ENCODE results near the gene ERBIN. TPM values are rescaled to one million over a fixed set of nuclear protein-coding genes. Genes with fewer than 3 reads are reported as not detected.
A peak's percentile ranks its signal among the peaks of the same experiment; 100 is the strongest.

ERBIN gene
- total and polyA plus RNA-seq, 9 of the 15 experiments (the other 6 are each of a cell fraction or from before 2014, with no cell fraction given), result 11.9 to 72.8 (median 41.7) TPM

GRCh38 chr5:66001952-66002351 is 75.6 kb downstream of the ERBIN start:
- in situ Hi-C loops (cut with MboI) (no loop called here), intact Hi-C loops (cut with micrococcal nuclease) (no loop called here)
- Histone ChIP-seq H3K27me3 (ENCODE audit: control insufficient read depth in 2 of 2, insufficient read depth in 2 of 2, low read length in 2 of 2) (no peaks in the 10 kb centered on the region), H3K4me1 (replicated peaks in 1 of 2; ENCODE audit: control insufficient read depth in 2 of 2, insufficient read depth in 2 of 2, low read length in 2 of 2) (no peaks in the 10 kb centered on the region), H3K4me3 (no peak overlapping the region), H3K9me1 (ENCODE audit: control insufficient read depth, insufficient read depth, low read length) (no peaks in the 10 kb centered on the region), H3K9me3 (replicated peaks; ENCODE audit: control insufficient read depth, insufficient read depth, low read depth, low read length) (no peaks in the 10 kb centered on the region), H3K27ac (ENCODE audit: extremely low read depth, low read depth, low read length) (no peak overlapping the region), H4K20me1 (replicated peaks; ENCODE audit: control insufficient read depth, insufficient read depth, low read length) (no peaks in the 10 kb centered on the region), H3K79me2 (ENCODE audit: control insufficient read depth, insufficient read depth, low read length) (peaks cover 67% of the 10 kb centered on the region), H3K36me3 (ENCODE audit: control insufficient read depth, insufficient read depth, low read length) (peaks cover 20% of the 10 kb centered on the region; the same call in 2 of the 3 replicates), H2AFZ (ENCODE audit: low read depth, low read length) (no peak overlapping the region), H3K9ac (ENCODE audit: insufficient read depth in 1 of 2, low read depth in 2 of 2, low read length in 2 of 2) (no peak overlapping the region), H3K4me2 (ENCODE audit: insufficient read depth, low read length) (no peak overlapping the region)
- DNase-seq (ENCODE audit: extremely low read depth in 1 of 4, low spot score in 3 of 4) (no peak), FAIRE-seq (no peak), ATAC-seq (no peak)
- BruUV-seq (replicated peaks), result no TSS peak
- ChIA-PET POLR2A (no interaction called here), CTCF (ENCODE audit: low intra/inter-chr PET ratio) (no interaction called here)
- TF ChIP-seq XRCC3 (IDR thresholded peaks at IDR 0.05), result no peak
- TF ChIP-seq ZNF146 (CRISPR knock-in tag; IDR thresholded peaks at IDR 0.05; ENCODE audit: unreplicated experiment), result peak; percentile 85
- TF ChIP-seq NR0B1 (IDR thresholded peaks at IDR 0.05; ENCODE audit: partially characterized antibody), result no peak
- no peak for TF ChIP-seq MEF2A (IDR thresholded peaks at IDR 0.05; ENCODE audit: control insufficient read depth, low read depth, low read length)
- 95% methylated on average over 4 of the region's 4 CpGs for WGBS (ENCODE audit: insufficient coverage, low coverage, missing lambda C conversion rate)

- DNase-seq (ENCODE audit: extremely low read depth in 1 of 4, low spot score in 3 of 4), result no peak
- Histone ChIP-seq H4K20me1 (replicated peaks; ENCODE audit: control insufficient read depth, insufficient read depth, low read length) (no peaks in the 10 kb centered on the region), H3K9me3 (replicated peaks; ENCODE audit: control insufficient read depth, insufficient read depth, low read depth, low read length) (no peaks in the 10 kb centered on the region), H3K9ac (ENCODE audit: insufficient read depth in 1 of 2, low read depth in 2 of 2, low read length in 2 of 2) (no peak overlapping the region), H2AFZ (ENCODE audit: low read depth, low read length) (no peak overlapping the region), H3K4me2 (ENCODE audit: insufficient read depth, low read length) (no peak overlapping the region), H3K4me3 (no peak overlapping the region), H3K27ac (ENCODE audit: extremely low read depth, low read depth, low read length) (no peak overlapping the region), H3K36me3 (ENCODE audit: control insufficient read depth, insufficient read depth, low read length) (peaks cover 18% of the 10 kb centered on the region; the same call in 2 of the 3 replicates), H3K79me2 (ENCODE audit: control insufficient read depth, insufficient read depth, low read length) (peaks cover 64% of the 10 kb centered on the region), H3K9me1 (ENCODE audit: control insufficient read depth, insufficient read depth, low read length) (no peaks in the 10 kb centered on the region), H3K27me3 (ENCODE audit: control insufficient read depth in 2 of 2, insufficient read depth in 2 of 2, low read length in 2 of 2) (no peaks in the 10 kb centered on the region), H3K4me1 (replicated peaks in 1 of 2; ENCODE audit: control insufficient read depth in 2 of 2, insufficient read depth in 2 of 2, low read length in 2 of 2) (no peaks in the 10 kb centered on the region)
- in situ Hi-C loops (cut with MboI), result no loop called here
- ATAC-seq, result no peak
- intact Hi-C loops (cut with micrococcal nuclease), result no loop called here
- ChIA-PET POLR2A (interaction anchor here (0.9 kb wide), 1 partner anchor 73 kb away, joined by 3 read pairs; no protein-coding TSS in a partner anchor), CTCF (ENCODE audit: low intra/inter-chr PET ratio) (no interaction called here)
- BruUV-seq (replicated peaks), result no TSS peak
- FAIRE-seq, result no peak
- 48% methylated on average over 2 of the region's 2 CpGs for WGBS (ENCODE audit: insufficient coverage, low coverage, missing lambda C conversion rate)
- no peak for TF ChIP-seq TFE3 (CRISPR knock-in tag; IDR thresholded peaks at IDR 0.05)
- no peak for TF ChIP-seq NR4A1 (CRISPR knock-in tag; IDR thresholded peaks at IDR 0.05)
- no peak for TF ChIP-seq NR4A1 (tag; IDR thresholded peaks at IDR 0.05)
- TF ChIP-seq SMAD3 (CRISPR knock-in tag; conservative IDR thresholded peaks at IDR 0.05), result no peak
- TF ChIP-seq ZNF197 (CRISPR knock-in tag; IDR thresholded peaks at IDR 0.05; ENCODE audit: low read depth), result no peak
Measured at GRCh38 chr5:66002415-66002814, 76.0 kb downstream of the ERBIN start.

All from K562 (cell line).